Lower leg skin (tissue), 4 donors: ENCODE data around the gene TKT. TPM values are rescaled to one million over a fixed set of nuclear protein-coding genes. Genes with fewer than 3 reads are reported as not detected.

ENCODE experiments used
- DNase-seq, 2 donors: peaks; one replicate each; pipeline ENCODE4 v3.0.0-alpha.2; 2019; ENCODE audit warnings: low spot score in 2 of 2
- H3K4me3 ChIP-seq: fragments of 200-600 bp; sonication (generic); 2 replicates; pipeline ENCODE4 v1.5.1; 2017; ENCODE audit warnings: mild to moderate bottlenecking, low read depth; ENCODE audit not compliant: poor library complexity, severe bottlenecking
- POLR2A ChIP-seq, 2 donors: fragments of 450-650 bp; IDR thresholded peaks; one replicate each; pipeline ENCODE4 v1.6.1; 2016 to 2017; ENCODE audit warnings: antibody characterized with exemption in 2 of 2, mild to moderate bottlenecking in 1 of 2, moderate library complexity in 1 of 2
- WGBS, 2 donors: methylation state at CpG; one replicate each; pipeline ENCODE4 v1.1.5; 2018; 5-methylcytosine and 5-hydroxymethylcytosine counted together
- intact Hi-C: fragments of 100-400 bp; cut with DNase I; formaldehyde crosslinking; loops from one replicate; pipeline ENCODE4 v1.15.0; 2023; ENCODE audit warnings: low total_unique reads
- total RNA-seq, 4 donors: library from RNA; depleted of rRNA; stranded (reverse); fragments of >200 nt; gene quantifications; one replicate each; pipeline ENCODE4 v1.1.0, GENCODE V29; 2016
- TF ChIP-seq, protein P1 (sequence below), 3 donors: fragments of 450-650 bp; IDR thresholded peaks; one replicate each; pipeline ENCODE4 v1.5.1; 2016; ENCODE audit warnings: antibody characterized with exemption in 3 of 3, mild to moderate bottlenecking in 3 of 3, moderate library complexity in 2 of 3

The TKT gene
- total RNA-seq, 4 donors from 2014 or later = 98.1 to 195 (median 154) TPM

DNA sequence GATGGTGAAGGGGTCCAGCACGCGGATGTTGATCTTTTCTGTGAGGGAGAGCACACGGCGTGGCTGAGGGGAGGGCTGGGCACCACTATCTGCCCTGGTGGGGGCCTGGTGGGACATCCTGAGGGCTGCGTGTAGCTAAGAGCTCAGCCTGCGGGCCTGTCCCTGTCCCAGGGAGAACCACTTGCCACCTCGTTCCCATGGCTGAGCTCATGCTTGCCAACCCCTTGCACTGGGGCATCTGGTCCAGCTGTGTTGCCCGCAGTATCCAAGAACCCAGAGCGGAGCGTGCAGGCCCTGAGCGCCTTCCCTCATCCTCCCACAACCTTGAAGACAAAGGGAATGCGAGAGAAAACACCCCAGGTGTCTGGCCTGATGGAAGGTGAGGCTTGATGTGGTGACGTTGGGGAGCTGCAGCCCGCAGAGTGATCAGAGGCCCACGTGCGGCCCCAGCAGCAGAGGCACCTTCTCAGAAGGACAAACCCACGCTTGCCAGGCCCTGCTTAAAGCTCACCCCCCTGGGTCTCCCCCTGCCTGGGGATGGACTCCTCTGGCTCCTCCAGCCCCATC, 28.9 kb downstream of the TKT start:
- intact Hi-C loops = no loop called here
- H3K4me3 ChIP-seq = no peak overlapping the region
- 90 to 91% methylated on average over 13 to 16 of the region's 17 CpGs for WGBS, 2 donors
- no peak for TF ChIP-seq POLR2A (IDR thresholded peaks at IDR 0.05)
- TF ChIP-seq, protein P1, sequence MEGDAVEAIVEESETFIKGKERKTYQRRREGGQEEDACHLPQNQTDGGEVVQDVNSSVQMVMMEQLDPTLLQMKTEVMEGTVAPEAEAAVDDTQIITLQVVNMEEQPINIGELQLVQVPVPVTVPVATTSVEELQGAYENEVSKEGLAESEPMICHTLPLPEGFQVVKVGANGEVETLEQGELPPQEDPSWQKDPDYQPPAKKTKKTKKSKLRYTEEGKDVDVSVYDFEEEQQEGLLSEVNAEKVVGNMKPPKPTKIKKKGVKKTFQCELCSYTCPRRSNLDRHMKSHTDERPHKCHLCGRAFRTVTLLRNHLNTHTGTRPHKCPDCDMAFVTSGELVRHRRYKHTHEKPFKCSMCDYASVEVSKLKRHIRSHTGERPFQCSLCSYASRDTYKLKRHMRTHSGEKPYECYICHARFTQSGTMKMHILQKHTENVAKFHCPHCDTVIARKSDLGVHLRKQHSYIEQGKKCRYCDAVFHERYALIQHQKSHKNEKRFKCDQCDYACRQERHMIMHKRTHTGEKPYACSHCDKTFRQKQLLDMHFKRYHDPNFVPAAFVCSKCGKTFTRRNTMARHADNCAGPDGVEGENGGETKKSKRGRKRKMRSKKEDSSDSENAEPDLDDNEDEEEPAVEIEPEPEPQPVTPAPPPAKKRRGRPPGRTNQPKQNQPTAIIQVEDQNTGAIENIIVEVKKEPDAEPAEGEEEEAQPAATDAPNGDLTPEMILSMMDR (IDR thresholded peaks at IDR 0.05) = no peak
- no peak for DNase-seq

DNA sequence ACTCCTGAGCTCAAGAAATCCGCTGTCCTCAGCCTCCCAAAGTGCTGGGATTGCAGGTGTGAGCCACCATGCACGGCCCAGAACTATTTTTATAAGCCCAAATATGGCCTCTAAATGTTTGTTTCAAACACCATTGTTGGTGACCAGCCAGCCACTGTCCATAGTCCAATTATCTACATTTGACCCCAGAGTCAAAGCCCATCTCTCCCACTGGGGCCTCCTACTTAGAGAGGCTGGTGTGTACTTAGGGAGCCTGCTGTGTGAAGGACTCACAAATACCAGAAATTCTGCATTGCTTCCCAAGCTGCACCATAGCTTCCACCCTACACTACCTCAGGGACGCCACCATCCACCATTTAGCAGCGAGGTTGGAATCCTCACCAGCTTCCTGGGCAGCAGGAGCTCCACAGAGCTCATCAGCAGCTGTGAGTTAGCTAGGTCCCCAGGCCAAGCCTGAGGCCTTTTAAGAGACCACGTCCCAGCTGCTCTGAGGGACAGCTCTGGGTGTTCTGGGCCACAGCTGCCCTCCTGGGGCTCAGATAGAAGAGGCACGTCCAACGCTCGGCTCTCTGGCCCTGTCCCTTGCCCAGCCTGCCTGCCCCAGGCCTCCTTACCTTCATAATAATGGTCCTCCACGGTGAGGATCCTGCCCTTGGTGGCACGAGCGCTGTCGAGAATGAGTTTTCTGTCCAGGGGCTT, 29.5 kb downstream of the TKT start:
- intact Hi-C loops = no loop called here
- no peak for DNase-seq
- no peak for TF ChIP-seq POLR2A (IDR thresholded peaks at IDR 0.05)
- TF ChIP-seq, protein P1 (IDR thresholded peaks at IDR 0.05) = no peak
- WGBS, 2 donors = 88 to 91% methylated on average over 12 of the region's 12 CpGs
- H3K4me3 ChIP-seq = no peak overlapping the region

DNA sequence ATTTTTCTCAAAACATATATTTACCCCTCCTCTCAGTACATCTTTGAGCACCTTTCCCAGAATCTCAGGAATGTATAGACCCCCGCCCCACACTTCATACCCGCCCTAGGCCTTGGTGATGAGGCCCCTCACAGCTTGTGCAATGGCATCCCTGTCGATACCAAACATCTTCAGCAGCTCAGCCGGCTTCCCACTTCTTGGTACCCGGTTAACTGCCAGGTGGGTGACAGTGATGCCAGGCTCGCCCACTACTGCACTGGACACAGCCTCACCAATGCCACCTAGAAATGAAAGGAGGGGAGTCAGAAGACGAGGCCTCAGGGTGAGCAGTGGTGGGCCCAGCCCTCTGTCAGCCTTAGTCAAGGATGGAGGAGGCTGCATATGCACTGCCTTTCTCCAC, 30.2 kb downstream of the TKT start:
- TF ChIP-seq POLR2A (IDR thresholded peaks at IDR 0.05) = no peak
- TF ChIP-seq, protein P1 (IDR thresholded peaks at IDR 0.05) = no peak
- no peak overlapping the region for H3K4me3 ChIP-seq
- intact Hi-C loops = no loop called here
- no peak for DNase-seq
- 87 to 91% methylated on average over 7 of the region's 7 CpGs for WGBS, 2 donors

DNA sequence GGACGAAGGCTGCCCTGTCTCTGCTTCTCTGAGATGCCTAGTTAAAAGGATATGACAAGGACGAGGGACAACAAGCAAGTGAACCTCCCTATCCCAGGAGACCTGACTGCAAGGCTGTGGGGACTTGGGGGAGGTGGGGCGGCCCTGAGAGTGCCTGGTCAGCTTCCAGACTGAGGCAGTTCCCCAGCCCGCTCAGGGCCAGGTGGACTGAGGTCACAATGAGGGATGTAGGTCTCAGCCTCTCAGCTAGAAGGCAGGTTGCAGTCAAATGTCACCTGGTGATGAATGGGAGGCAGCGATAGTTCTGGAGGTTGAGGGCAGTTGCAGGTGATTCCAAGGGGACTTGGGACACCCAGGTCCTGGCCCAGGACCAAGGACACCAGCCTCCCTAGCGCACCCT, 30.6 kb downstream of the TKT start:
- TF ChIP-seq, protein P1 (IDR thresholded peaks at IDR 0.05) = no peak
- TF ChIP-seq POLR2A (IDR thresholded peaks at IDR 0.05) = no peak
- DNase-seq = no peak
- intact Hi-C loops = no loop called here
- WGBS, 2 donors = 88 to 89% methylated on average over 5 to 6 of the region's 6 CpGs
- no peak overlapping the region for H3K4me3 ChIP-seq

DNA sequence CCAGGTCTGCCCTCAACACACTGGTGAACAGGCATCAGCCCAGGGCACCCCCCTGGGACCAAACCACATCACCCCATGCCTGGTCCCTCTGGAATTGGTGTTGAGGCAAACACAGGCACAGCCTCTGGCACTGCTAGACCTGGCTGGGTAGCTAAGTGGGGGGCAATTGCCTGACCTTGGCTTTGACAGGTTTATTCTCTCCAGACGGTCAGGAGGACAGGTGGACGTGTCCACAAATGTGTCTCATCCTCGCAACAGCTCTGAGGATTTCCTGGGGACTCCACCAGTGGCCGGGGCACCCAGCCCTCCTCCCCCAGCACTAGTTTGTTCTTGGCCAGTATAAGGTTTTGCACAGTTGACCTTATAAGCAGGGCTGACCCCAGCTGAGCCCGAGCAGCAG, 31.3 kb downstream of the TKT start:
- no peak overlapping the region for H3K4me3 ChIP-seq
- WGBS, 2 donors = 85 to 88% methylated on average over 5 of the region's 5 CpGs
- intact Hi-C loops = no loop called here
- DNase-seq = no peak
- TF ChIP-seq, protein P1 (IDR thresholded peaks at IDR 0.05) = no peak

DNA sequence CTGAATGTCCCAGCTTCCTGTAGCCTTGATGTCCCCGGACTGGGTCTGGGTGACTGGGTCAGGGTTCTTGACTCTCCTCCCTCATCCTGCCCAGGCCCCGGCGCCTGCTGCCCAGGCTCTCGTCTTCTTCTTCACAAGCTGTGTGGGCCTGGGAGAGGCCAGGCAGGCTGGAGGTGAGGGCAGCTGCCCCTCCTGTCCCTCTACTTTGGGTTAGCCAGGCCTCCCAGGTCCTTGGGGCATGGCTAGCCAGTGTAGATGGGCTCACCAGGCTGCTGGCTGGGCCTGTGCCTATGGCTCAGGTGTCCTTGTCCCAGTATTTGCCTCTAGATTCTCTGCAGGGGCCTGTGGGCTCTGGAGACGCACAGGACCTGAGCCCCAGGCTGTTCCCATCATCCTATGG, 31.8 kb downstream of the TKT start:
- 78 to 84% methylated on average over 4 of the region's 5 CpGs for WGBS, 2 donors
- H3K4me3 ChIP-seq = no peak overlapping the region
- TF ChIP-seq, protein P1 (IDR thresholded peaks at IDR 0.05) = no peak
- no peak for TF ChIP-seq POLR2A (IDR thresholded peaks at IDR 0.05)
- intact Hi-C loops = no loop called here
- no peak for DNase-seq
